NCI-H2029 (cell line): Measurements from ENCODE around the gene ACP2.

Experiments
- DNase-seq: peaks from one replicate; lab custom pipeline; 2025; lab: John Stamatoyannopoulos, UW

ACP2 gene, protein sequence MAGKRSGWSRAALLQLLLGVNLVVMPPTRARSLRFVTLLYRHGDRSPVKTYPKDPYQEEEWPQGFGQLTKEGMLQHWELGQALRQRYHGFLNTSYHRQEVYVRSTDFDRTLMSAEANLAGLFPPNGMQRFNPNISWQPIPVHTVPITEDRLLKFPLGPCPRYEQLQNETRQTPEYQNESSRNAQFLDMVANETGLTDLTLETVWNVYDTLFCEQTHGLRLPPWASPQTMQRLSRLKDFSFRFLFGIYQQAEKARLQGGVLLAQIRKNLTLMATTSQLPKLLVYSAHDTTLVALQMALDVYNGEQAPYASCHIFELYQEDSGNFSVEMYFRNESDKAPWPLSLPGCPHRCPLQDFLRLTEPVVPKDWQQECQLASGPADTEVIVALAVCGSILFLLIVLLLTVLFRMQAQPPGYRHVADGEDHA

DNA sequence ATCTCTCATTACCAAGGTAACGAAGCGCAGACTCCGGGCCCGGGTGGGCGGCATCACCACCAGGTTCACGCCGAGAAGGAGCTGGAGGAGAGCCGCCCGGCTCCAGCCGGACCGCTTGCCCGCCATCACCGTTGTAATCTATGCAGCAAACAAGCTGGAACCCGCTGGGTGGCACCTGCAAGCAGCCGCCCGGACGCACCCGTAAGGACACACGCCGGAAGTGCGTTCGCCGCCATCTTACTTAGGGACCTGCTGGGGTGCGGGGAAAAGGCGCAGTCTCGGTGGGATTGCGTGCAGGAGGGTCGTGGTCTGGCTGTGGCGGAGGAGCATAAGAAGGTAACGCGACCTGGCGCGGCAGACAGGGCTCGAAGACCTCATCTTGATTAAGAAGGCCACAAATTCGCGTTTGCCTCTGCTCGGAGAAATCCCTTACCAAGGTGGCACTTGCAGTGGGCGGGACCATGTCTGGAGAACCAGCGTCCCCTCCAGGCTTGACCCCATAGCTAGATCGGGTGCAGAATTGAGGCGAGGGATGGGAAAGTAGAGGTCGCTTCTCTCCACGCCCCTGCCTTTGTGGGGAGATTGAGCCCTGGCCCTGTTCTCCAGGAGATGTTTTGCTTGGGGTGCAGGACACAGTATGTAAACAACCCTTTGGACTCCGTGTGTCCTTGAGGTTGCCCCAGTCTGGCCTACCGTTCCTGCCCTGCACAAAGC lies at the start of gene ACP2:
Gene ACP2 (minus strand): TSS at position 151 of the 714 bp plus-strand sequence. CDS start 25 bp downstream, at position 126.
- DNase-seq = peak; percentile 82

DNA sequence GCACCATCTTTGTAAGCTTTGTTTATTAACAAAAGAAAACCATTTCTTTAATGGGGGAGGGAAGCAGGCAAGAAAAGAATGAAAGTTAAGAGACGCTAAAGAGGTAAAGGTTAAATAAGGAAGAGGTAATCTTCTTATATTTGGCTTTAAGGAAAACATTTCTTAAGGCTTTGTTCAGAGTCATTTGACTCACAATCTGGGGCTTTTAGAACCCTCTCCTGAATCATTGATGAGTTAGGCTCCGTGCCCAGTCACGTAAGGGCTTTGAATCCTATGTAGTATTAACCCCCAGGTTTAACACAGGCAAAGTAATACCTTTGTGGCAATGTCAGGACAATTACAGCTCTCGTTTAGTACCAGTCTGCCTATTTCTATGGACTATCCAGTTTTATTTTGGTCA lies 47.4 kb upstream of the ACP2 start:
- no peak for DNase-seq

DNA sequence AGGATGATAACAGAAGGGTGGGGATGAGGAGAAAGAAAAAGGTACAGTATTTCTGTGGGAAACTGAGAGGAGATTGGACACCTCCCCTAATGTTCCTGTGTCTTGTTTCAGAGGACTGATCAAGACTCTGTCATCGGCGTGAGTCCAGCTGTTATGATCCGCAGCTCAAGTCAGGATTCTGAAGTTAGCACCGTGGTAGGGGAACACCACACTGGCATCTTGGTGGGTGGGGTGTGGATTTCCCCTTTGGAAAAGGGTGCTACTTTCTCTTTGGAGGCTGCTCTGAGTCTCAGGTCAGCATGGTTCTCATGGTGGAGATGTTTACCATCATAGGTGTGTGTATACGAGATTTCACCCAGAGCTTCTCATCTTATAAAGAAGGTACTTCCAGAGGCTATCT lies 46.8 kb upstream of the ACP2 start:
- no peak for DNase-seq

DNA sequence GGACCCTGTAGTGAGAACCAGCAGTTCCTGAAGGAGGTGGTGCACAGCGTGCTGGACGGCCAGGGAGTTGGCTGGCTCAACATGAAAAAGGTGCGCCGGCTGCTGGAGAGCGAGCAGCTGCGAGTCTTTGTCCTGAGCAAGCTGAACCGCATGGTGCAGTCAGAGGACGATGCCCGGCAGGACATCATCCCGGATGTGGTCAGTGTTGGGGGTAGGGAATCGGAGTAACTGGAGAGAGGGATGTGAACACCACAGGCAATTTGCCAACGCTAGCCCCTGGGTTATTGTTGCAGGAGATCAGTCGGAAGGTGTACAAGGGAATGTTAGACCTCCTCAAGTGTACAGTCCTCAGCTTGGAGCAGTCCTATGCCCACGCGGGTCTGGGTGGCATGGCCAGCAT lies 41.2 kb upstream of the ACP2 start:
- no peak for DNase-seq

DNA sequence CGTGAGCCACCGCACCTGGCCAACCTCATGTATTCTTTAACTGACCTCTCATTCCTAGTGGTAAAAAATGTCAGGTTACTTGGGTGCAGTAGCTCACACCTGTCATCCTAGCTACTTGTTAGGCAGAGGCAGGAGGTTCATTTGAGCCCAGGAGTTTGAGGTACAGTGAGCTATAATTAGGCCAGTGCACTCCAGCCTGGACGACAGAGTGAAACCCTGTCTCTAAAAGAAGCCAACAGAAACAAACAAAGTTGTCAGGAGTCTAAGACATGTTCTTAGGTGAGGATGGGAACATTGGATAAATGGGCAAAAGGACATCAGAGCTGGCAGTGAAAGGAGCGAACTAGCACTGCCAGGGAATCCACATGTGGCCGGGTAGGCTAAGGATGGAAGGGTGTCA lies 39.5 kb upstream of the ACP2 start:
- DNase-seq = no peak

DNA sequence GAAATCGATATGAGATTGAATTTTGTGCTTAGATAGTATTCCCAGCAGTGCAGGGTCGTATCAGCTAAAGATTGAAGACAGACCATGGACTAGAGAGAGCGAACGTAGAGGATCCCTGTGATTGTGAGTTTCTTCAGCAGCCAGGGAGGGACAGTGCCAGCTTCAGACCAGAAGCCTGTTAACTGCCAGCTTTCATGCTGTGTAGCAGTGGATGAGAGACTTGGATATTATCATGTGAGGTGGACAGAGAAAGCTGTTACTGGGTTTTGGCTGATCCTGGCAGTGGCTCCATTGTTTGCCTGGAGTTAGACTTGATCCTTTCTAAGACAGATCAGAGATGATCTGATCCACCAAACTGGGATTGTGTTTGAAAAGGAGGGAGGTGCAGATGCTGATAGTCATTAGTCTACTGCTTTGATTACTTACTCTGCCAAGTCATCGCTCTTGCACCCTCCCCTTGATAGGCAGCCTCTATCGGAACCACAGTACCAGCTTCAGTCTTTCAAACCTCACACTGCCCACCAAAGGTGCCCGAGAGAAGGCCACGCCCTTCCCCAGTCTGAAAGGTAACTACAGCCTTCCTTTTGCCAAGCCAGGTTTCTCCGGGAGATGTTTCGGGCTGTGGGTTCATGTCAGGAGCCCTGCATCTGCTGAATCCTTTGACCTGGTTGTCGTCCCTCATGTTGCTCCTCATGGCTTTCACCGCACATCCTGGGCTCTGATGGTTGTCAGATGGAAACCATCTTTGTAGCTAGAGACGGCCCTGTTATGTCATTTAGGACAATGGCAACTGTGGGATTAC lies 37.6 kb upstream of the ACP2 start:
- DNase-seq = no peak

DNA sequence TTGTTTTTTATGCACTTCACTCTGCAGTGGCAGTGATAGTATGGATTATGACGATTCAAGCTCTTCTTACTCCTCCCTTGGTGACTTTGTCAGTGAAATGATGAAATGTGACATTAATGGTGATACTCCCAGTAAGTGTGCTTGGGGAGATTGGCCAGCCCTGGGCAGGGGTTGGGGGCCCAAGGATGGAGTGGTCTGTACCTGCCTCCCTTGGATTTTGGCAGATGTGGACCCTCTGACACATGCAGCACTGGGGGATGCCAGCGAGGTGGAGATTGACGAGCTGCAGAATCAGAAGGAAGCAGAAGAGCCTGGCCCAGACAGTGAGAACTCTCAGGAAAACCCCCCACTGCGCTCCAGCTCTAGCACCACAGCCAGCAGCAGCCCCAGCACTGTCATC lies 35.5 kb upstream of the ACP2 start:
- no peak for DNase-seq

DNA sequence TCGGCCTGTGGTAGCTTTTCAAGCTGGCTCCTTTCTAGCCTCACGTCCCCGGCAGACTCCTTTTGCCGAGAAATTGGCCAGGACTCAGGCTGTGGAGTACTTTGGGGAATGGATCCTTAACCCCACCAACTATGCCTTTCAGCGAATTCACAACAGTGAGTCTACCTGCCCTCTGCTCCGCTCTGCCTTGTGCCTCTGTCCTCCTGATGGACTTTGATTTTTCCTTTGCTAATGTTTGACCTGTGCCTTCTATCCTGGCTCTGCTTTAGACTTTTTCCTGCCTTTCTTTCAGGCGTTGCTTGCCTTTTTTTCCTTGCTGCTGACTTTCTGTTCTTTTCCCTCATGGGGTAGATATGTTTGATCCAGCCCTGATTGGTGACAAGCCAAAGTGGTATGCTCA lies 33.8 kb upstream of the ACP2 start:
- DNase-seq = no peak

DNA sequence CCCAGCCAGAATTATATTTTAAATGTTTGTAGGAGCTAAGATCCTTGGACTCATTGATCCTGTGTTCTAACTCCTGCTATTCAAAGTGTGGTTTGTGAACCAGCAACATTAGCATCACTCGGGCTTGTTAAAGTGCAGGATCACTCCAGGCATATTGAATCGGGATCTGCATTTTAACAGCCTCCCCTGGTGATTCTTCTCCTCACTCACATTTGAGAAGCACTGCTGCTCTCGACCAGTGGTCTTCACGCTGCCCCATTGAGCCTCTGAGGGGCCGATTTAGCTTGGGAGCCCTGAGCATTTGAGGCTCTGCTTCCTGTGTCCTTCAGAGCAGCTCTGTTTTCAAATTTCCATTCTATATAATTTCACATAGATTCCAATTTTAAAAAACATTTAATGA lies 32.2 kb upstream of the ACP2 start:
- no peak for DNase-seq

DNA sequence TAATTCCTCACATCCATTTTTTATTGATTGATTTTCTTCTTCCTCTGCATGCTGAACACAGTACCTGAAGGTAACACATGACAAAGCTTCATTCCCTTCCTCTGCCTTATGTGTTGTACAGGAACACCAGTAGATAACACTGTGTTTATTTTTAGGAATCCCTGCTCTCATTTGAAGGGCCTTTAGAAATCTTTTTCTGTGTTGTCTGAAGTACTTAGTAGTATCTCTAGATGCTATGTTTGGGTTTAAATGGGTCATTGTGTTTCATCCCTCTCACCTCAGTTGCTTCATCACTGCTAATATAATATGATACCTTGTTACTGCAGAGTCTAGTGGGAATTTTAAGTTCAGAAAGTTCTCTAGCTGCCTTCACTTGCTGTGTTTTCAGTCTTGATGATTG lies 31.5 kb upstream of the ACP2 start:
- DNase-seq = no peak

DNA sequence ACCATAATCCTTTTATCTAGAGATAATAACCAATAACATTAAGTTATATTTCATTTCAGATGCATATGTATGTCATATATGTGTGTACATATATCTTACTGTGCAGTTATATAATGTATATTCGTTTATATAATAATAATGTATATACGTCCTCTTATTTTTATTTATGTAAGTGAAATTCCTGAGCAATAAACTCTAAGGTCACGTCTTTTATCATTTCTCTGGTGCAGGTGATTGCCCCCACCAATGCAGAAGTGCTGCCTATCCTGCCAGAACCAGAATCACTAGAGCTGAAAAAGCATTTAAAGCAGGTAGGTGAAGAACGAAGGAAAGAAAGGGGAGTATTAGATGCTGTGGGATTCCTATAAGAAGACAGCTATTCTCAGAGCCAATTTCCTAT lies 30.2 kb upstream of the ACP2 start:
- no peak for DNase-seq

DNA sequence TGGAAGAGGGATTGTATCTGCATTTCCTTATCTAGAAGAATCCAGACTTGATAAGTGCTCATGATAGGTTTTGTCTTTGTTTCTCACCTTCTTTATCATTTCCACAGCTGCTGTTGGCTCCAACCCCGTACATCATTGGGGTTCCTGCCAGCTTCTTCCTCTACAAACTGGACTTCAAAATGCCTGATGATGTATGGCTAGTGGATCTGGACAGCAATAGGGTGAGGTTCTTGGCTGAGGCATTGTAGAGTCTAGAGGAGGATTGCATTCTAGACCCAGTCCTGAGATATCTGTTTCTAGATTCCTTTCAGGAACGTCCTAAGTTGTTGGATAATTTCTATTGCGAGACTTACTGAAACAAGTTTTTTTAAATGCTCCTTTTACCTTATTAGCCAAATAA lies 29.4 kb upstream of the ACP2 start:
- DNase-seq = no peak

DNA sequence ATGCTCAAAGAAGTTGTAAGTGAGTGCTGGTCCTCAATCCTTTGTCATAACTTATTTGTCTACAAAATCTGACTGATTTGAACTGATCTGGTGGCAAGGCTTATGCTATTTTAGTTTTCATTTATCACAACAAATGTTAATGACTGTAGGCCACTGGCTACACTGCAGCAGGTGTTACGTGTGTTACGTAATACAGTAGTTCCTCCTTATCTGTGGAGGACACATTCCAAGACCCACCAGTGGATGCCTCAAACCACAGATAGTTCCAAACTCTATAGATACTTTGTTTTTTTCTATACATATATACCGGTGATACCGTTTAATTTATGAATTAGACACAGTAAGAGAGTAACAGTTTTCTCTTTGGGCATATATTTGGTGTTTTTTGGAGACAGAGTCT lies 28.3 kb upstream of the ACP2 start:
- DNase-seq = no peak

DNA sequence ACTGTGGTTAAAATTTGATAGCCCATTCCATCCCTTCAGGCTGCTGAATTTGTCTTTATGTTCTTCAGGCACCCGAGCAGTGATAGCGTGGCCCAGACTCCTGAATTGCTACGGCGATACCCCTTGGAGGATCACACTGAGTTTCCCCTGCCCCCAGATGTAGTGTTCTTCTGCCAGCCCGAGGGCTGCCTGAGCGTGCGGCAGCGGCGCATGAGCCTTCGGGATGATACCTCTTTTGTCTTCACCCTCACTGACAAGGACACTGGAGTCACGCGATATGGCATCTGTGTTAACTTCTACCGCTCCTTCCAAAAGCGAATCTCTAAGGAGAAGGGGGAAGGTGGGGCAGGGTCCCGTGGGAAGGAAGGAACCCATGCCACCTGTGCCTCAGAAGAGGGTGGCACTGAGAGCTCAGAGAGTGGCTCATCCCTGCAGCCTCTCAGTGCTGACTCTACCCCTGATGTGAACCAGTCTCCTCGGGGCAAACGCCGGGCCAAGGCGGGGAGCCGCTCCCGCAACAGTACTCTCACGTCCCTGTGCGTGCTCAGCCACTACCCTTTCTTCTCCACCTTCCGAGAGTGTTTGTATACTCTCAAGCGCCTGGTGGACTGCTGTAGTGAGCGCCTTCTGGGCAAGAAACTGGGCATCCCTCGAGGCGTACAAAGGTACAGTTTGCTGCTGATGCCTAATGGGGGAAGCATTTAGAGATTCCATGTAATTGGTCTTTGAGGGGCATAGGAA lies 26.1 kb upstream of the ACP2 start:
- DNase-seq = no peak

DNA sequence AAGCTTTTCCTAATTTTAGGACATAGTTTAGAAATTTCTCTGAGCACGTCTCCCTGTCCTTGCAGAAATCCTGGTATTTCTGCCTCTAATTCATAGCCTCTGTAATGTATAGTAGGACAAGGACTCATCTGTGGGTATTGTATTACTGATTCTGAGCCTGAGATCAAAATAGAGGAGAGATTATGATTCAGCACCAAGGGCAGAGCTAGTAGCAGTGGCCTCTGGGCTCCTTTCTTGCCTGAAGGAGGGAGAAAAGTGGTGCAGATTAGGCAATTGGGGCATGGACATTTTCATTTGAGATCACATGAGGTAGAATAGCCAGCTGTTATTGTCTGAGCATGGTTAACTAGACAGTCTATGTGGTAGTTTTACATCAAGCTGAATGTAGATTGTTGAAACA lies 24.1 kb upstream of the ACP2 start:
- DNase-seq = no peak

DNA sequence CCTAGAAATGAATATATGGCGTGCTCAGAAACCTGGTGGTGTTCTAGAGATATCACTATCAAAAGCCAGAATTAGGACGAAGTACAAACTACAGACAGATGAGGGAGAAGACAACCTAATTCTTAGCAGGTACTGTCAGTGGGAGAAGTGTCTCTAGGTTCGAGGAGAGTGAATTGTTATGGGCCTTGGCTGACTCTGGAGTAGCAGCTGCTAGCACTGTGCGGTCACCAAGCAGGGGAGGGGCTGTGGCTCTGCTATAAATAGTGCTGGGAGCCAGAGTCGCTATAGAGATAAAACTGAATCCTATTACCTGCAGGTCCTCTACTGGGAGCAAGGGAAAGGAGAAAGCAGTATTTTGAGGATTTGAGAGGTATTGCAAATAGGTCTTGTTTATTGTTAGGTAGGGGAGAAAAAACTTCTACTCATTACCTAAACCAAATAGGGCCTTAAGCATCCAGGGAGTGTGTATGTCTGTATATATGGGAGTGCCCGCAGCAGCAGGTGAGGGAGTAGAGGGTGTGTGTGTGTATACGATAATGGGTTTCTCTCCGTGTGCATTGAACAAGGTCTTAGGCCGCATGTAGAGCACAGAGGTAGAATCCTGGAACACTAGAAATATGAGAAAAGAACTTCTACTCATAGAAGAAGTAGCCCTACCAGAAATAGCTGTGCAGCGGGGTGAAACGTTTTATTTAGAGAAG lies 23.5 kb upstream of the ACP2 start:
- peak; percentile 53 for DNase-seq

DNA sequence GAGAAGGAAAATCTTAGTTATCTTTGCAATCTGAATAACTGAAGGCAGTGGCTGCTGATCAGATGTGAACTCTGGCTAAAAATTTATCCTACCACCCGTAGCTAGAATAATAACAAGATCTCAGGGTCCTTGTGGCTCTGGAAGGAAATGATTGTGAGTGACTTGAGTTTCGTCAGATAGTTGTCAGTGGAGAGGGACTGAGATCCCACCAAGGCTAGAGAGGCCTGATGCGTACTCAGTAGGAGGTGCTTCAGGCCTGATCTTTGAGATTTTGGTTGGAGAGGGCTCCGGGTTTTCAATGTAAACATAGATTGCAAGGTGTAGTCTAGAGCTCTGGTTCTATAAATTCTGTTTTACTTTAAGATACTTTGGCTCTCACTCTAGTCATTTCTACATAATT lies 22.7 kb upstream of the ACP2 start:
- DNase-seq = no peak

DNA sequence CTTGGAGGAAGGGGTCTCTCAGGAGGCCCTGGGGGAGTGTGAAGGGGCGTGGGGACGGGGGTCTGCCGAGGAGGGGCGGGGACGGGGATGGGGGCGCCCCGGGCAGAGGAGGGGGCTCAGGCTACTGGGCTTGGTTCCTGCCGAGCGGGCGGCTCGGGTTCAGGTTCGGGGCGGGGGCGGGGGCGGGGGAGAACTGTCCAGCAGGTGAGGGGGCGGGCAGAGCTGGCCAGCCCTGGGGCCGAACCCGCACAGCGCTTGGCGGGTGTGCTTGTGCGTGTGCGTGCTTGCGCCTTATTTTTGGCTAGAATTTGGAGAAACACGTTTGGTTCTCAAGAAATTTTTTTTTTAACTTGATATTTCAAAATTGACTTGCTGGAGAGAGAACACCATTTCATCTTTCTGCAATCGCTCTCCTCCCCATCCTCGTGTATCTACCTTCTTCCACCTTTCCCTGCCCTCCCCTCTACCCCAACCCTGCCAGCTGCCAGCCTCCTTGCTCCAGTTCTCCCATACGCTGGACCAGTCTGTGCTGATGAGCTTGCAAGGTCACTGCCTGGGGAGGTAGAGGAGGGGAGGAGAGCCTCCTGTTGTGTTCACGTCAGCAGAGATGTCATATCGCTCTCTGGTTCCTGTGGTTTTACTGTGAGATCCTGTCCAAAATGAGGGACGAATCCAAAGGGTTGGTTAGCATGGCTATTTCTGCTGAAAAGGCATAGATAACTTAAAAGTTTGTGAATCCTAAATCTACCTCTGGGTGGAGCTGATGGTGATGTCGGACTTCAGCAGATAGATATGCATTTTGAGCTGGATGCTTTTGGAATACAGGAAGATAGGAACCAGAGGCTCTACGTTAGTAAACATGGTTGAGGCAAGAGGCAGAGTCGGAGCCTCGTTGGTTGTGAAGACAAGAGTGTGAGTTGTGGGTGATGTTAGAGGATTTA lies 22.0 kb upstream of the ACP2 start:
- DNase-seq = peak; percentile 16

DNA sequence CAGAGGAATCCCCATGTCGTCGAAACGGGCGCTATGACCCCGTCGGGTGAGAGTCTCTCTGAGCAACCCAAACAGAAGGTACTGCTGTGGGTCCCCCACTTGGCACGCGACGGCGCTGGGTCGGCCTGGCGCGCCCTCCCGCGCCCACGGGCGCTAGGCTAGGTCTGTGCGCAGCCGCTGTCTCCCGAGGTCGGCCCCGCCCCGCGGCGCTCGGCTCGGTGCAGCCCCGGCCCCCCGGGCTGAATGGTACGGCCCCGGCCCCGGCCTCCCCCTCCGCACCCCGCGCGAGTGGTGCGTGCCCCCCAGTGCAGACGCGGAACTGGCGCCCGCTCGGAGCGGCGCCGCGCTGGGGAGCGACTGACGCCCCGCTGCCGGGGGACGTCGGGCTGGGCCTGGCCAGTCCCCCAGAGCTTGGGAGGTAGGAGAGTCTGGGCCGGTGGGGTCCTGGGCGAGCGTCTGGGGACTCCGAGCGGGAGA lies 21.3 kb upstream of the ACP2 start, which contains the start of gene MADD:
Gene MADD (plus strand): TSS at position 305 of the 477 bp plus-strand sequence.
- DNase-seq = peak; percentile 75
